HG02623 (cell line): ENCODE results near the gene SYT11.
"Not testable (repeated sequence)": the region's sequence is repeated elsewhere in the genome, so short reads cannot be mapped to it uniquely, and the experiment has no call there.

ENCODE experiments used
- ATAC-seq: cut with Tn5 transposase; IDR thresholded peaks from one replicate; pipeline ENCODE4 v1.9.1; 2021; ENCODE audit warnings: moderate library complexity; ENCODE audit not compliant: unreplicated experiment

The SYT11 gene, protein sequence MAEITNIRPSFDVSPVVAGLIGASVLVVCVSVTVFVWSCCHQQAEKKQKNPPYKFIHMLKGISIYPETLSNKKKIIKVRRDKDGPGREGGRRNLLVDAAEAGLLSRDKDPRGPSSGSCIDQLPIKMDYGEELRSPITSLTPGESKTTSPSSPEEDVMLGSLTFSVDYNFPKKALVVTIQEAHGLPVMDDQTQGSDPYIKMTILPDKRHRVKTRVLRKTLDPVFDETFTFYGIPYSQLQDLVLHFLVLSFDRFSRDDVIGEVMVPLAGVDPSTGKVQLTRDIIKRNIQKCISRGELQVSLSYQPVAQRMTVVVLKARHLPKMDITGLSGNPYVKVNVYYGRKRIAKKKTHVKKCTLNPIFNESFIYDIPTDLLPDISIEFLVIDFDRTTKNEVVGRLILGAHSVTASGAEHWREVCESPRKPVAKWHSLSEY

DNA sequence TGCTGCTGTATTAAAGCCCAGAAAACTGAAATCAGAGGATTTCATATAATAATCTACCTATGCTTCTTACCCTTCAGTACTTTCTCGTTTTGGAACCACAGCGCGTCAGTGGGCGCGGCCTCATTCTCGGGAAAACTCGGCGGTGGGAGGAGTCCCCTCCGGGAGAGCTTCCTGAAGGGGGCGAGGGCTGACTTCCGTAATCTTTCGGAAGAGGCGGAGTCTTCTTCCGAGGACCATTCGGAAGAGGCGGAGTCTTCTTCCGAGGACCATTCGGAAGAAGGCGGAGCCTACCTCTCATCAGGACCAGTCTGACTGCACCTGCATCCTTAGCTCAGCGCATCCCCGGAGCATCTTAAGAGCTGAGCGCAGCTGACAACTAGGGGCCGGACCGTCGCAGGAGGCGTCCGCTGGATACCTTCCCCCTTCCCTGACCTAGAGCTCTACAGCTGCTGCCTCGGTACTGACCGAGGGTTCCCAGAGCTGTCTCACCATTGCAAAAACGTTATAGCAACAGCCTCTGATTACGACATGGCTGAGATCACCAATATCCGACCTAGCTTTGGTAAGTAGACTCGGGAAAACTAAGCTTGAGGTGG lies at the start of gene SYT11:
SYT11 (plus strand) TSS at position 334 of the 596 bp plus-strand sequence; CDS start at position 529, 195 bp downstream.
- ATAC-seq = peak; percentile 72

DNA sequence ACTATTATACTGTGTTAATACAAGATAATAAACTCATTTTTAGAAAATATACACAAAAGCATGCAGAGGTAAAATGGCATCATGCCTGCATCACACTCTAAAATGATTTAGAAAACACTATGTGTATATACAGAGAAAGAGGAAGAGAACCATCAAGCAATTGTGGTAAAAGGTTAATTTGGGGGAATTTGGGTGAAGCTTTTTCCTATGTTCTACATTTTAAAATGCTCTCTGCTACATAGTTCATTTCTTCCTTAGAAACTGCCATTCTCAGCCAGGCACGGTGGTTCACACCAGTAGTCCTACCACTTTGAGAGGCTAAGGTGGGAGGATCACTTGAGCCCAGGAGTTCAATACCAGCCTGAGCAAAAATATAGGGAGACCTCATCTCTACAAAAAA lies 46.5 kb upstream of the SYT11 start:
- no peak for ATAC-seq

DNA sequence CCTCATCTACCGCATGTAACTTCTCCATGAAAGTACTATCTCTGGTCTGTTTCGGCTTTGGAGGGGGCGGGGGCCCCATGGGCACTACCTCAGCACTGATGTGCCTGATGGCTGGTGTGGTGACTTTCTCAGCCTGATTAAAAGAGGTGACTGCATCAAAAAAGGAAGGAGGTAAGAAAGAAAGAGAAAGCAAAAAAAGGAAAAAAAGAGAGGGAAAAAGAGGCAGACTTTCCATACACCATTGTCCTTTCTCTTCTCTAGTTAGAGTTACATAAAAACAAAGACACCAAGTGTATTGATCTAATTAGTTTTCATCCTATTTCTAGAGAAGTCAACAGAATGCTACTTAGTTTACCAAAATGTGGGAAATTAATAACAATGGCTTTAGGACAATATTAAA lies 45.7 kb upstream of the SYT11 start:
- ATAC-seq = no peak

DNA sequence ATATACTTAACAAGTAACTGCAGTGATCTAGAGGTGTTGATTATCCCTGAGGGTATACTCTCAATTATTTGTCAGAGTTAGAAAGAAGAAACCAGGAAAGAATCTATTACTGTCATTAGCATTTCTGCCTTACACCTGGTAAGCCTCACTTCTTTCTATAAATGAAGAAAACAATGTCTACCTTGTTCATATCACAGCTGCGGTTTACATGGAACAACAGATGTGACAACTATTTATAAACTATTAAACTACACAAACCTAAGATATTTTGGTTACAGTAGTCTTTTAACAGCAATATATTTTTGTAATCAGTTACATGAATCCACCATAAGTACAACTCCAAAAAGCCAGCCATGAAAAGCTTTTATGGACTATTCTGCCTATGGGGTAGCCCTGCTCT lies 43.0 kb upstream of the SYT11 start:
- no peak for ATAC-seq

DNA sequence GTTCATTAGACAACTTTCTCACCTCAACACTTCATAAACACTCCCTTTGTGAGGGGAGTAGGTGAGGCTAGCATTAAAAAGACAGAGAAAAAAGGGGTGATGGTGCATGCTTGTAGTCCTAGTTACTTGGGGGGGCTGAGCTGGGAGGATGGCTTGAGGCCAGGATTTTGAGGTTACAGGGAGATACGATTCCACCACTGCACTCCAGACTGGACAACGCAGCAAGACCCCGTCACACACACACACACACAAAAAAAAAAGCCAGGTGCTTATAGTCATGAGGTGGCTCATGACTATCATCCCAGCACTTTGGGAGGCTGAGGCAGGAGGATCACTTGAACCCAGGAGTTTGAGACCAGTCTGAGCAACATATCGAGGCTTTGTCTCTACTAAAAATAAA lies 31.9 kb upstream of the SYT11 start:
- ATAC-seq = no peak

DNA sequence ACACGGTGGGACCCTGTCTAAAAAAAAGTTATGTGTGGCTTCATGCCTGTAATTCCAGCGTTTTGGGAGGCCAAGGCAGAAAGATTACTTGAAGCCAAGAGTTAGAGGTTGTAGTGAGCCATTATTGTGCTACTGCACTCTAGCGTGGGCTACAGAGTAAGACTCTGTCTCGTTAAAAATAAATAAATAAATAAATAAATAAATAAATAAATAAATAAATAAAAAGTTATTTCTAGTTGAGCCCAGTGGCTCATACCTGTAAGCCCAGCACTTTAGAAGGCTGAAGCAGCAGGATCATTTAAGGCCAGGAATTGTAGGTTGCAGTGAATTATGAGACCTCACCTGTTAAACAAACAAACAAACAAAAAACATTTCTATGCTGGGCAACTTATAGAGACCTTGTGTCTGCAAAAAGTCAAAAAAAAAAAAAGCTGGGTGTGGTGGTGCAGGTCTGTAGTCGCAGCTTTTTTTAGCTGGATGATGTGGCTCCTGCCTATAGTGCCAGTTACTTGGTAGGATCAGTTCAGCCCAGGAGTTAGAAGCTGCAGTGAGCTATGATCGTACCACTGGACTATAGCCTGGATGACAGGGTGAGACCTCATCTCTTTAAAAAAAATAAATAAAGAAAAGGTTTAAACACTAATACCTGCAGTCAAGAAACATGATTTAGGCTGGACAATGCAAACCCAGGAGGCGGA lies 27.9 kb upstream of the SYT11 start:
- no peak for ATAC-seq

DNA sequence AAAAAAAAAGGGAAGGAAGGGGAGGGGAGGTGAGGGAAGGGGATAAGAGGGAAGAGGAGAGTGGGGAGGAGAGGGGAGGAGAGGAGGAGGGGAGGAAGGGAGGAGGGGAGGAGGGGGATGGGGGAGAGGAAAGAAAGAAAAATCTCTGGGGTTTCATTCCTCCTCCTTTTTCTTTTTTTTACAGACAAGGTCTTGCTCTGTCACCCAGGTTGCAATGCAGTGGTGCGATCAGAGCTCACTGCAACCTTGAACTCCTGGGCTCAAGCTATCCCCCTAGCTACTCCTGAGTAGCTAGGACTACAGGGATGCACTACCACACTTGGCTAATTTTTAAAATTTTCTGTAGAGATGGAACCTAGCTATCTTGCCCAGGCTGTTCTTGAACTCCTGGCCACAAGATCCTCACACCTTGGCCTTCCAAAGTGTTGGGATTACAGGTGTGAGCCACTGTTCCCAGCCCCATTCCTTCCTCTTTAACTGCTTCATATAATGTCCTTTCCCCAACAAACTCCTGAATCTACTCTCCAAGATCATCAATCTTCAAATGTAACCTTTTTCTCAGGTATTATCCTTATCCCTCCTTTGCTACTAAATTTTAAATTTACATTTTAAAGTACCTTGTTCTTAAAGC lies 25.6 kb upstream of the SYT11 start:
- ATAC-seq = no peak

DNA sequence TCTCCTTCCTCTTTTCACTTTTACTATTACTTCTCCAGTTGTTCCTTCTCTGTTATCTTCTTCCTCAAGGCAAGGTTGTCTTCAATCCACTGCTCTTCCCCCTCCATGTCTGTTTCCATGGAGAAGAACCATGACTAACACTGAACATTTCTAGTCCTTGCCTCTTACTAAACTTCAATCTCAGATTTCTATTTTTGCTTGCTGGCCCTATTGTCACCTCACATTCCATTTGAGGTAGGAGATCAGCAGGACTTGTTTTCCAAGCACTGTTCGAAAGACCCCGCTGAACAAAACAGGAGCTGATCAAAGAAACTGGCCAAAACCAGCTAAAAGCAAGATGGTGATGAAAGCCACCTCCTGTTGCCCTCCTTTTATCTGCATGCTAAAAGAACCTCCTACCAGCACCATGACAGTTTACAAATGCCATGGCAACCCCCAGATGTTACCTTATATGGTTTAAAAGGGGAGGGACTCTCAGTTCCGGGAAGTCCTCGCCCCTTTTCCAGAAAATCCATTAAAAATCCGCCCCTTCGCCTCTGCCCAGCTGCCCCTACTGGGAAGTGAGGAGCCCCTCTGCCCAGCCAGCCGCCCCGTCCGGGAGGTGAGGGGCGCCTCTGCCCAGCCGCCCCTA lies 25.0 kb upstream of the SYT11 start:
- ATAC-seq = no peak

DNA sequence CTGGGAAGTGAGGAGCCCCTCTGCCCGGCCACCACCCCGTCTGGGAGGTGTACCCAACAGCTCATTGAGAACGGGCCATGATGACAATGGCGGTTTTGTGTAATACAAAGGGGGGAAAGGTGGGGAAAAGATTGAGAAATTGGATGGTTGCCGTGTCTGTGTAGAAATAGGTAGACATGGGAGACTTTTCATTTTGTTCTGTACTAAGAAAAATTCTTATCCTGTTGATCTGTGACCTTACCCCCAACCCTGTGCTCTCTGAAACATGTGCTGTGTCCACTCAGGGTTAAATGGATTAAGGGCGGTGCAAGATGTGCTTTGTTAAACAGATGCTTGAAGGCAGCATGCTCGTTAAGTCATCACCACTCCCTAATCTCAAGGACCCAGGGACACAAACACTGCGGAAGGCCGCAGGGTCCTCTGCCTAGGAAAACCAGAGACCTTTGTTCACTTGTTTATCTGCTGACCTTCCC lies 24.4 kb upstream of the SYT11 start:
- ATAC-seq = not testable (repeated sequence)

DNA sequence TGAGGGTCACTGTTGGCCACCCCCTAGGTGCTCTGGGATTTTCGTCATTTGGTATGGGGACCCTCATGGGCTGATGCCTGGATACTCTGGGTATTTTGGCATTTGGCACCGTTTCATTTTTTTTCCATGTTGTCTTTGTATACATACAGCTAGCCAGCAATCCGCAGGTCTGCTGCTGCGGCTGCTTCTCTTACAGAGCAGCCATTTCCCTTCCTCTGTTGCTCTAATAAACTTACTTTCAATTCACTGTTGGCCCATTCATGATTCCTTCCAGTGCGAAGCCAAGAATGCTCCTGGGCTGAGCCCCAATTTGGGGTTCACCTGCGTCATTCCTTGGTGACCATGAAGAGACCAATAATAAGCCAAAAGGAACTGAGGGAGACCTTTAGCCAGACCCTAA lies 23.8 kb upstream of the SYT11 start:
- no peak for ATAC-seq

DNA sequence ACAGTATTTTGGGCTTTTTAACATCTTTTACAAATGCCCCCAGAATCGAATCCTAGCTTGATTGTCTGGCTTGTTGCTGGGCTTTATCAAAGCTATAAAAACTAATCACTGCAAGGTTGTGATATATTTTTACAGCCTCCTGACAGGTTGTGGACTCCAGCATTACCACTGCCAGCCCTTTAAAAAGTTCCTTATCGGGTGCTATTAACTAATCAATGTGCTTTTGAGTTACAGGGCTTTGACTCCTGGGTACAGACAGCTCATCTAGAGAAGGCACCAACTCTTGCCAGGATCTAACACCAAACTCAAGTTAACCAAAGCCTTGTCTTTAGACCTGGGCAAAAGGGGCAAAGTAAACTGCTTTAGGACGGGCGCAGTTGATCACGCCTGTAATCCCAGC lies 19.0 kb upstream of the SYT11 start:
- ATAC-seq = no peak

DNA sequence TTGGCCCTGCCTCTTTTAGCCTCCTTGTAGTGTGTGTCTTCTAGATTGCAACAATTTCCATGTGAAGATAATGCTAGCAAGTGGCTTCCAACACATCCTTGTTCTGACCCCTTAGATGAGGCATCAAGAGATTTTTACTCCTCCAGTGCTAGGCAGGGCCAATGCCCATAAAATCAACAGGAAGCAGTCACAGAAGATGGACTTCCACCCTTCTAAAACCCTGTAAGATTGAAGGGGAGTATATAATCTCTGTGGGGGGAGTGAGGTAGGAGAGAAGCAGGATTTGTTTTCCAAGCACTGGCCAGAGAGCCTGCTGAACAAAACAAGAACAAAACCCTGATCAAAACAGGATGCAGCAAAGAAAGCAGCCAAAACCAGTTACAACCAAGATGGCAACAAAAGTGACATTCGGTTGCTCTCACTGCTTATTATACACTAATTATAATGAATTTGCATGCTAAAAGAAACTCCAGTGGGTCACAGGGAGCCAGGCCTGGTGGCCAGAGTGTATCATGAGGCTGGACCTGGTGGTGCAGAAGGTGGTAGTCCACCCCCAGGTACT lies 14.4 kb upstream of the SYT11 start:
- no peak for ATAC-seq

DNA sequence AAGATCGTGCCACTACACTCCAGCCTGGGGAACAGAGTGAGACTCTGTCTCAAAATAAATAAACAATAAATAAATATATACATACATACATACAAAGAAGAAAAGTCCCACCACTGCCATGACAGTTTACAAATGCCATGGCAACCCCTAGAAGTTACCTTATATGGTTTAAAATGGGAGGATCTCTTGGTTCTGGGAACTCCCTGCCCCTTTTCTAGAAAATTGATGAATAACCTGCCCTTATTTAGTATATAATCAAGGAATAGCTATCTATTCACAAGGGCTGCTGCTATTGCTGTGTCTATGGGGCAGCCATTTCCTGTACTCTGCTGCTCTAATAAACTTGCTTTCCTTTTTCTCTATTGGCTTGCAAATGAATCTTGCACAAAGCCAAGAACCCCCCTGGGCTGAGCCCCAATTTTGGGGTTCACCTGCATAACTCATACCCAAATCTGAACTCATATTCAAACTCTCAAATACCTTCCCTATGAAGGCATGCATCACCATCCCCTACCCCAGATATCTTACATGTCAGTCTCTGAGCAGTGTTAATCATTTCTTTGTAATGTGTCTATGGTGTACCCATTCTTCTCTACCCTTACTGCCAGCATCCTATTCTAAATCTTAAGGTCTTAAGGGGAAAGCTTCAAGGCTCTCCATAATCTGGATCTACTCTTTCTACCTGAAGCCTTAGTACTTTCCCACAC lies 11.4 kb upstream of the SYT11 start:
- ATAC-seq = no peak

DNA sequence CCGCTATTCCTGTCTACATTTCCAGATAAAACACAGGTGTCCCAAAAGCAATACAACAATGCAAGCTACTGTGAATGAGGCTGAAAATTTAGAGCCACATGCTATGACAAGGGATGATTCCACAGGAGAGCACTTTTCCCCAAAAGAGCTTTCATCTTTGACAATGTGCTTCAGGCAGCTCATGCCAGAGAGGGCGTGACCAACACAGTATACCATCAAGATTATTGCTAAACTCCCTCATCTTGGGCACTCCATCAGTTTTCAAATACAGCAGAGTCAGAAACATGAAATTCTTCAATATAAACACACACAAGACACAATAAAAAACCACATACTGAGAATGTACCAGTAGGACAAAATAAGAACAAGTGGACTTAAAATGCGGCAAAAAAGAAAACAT lies 9.0 kb upstream of the SYT11 start:
- no peak for ATAC-seq

DNA sequence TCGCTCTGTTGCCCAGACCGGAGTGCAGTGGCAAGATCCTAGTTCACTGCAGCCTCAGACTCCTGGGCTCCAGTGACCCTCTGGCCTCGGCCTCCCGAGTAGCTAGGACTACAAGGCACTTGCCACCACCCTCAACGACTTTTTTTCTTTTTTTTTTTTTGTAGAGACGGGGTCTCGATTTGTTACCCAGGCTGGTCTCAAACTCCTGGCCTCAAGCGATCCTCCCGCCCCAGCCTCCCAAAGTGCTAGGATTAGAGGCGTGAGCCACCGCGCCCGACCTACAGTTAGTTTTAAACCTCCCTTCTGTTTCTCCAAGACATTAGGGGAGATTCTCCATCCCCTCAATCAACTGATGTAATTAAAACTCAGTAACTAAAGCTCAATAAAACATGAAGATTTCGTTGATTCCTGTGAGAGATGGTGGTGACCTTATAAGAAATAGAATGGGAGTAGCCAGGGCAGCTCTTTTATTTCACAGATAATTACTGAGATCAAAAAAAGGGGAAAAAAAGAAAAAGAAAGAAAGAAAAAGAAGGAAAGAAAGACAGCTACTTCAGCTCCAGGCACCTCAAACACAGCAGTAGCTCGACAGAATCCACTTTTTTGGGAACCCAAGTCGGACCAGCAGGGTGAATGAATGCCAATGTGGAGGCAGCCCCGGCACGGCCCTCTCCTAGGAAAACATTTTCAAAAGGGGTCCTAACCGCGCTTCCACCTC lies 3.0 kb upstream of the SYT11 start:
- no peak for ATAC-seq

DNA sequence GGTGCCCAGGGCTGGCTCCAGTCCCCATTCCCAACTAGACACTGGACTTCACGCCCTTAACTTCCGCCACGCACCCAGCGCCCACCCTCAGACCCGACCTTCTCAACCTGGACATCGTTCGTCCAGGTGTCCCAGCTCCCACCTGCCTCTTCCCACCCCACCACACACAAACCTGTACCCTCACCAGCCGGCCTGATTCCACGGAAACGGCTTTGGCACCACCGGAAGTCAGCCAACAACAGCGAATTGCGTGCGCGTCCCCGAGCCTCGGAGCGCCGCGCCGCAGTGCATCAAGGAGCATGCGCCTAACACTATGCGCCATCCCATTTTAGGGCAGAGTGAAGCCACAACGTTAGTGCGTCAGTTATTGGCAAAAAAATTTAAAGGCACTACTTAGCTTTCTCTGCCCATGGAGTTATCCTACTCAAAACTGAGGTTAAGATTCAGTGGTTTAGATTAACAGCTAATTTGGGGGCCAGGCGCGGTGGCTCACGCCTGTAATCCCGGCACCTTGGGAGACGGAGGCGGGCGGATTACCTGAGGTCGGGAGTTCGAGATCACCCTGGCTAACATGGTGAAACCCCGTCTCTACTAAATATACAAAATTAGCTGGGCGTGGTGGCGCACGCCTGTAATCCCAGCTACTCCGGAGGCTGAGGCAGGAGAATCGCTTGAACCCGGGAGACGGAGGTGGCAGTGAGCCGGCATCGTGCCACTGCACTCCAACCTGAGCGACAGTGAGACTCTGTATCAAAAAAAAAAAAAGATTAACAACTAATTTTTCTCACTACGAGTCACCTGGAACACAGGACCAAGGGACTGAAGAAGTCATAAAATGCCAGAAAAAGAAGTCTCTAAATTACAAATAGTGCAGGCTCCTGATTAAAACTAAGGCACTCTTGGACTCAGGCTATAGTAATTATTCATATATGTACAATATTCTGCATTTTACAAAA lies 2.1 kb upstream of the SYT11 start, which contains the start of gene GON4L:
GON4L (minus strand) TSS at position 240 of the 956 bp plus-strand sequence. CDS start 3,434 bp downstream, outside the sequence.
- peak; percentile 38 for ATAC-seq

DNA sequence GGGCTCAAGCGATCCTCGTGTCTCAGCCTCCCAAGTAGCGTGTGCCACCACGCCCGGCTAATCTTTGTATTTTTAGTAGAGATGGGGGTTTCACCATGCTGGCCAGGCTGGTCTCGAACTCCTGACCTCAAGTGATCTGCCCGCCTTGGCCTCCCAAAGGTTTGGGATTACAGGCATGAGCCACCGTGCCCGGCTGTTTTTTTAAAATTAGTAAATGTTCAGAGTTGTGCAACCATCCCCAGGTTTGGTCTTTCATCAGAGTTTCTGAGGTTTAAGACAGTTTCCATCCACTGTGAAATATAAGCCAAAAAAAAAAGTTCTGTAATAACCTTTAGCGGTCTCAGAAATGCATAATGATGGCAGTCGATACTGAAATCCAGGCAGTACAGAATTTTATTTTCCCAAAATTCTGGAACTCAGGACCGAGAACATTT lies 550 bp upstream of the SYT11 start:
- ATAC-seq = peak; percentile 1
